Kidney (tissue), 14 donors: ENCODE measurements around the gene CELF4. TPM values are rescaled to one million over a fixed set of nuclear protein-coding genes. Genes with fewer than 3 reads are reported as not detected.
A peak's percentile ranks its signal among the peaks of the same experiment; 100 is the strongest.

ENCODE experiments used
- DNase-seq, 5 donors: peaks; one replicate each; pipeline ENCODE4 v3.0.0-alpha.2; 2013 to 2020
- FAIRE-seq: peaks from 2 replicates; lab custom pipeline; 2012; peaks lifted over from hg19 to GRCh38; lab: Jason Lieb, UNC
- H3K27ac ChIP-seq, 2 donors: one replicate each; pipeline ENCODE4 v1.7.0; 2013; ENCODE audit warnings: low read depth in 2 of 2, low read length in 2 of 2, inconsistent platforms in 1 of 2
- H3K27me3 ChIP-seq: one replicate; pipeline ENCODE4 v1.7.1; 2013; ENCODE audit warnings: low read length, inconsistent platforms; ENCODE audit not compliant: control insufficient read depth, insufficient read depth
- H3K36me3 ChIP-seq, 3 donors: one replicate each; pipeline versions ENCODE4 v1.7.0 to v1.7.1; 2013; ENCODE audit warnings: low read length in 3 of 3, control low read depth in 1 of 3, inconsistent platforms in 1 of 3; ENCODE audit not compliant: insufficient read depth in 3 of 3, control insufficient read depth in 2 of 3
- H3K4me1 ChIP-seq, 3 donors: one replicate each; pipeline versions ENCODE4 v1.7.0 to v1.7.1; 2013; ENCODE audit warnings: low read length in 3 of 3, inconsistent platforms in 1 of 3, low read depth in 1 of 3; ENCODE audit not compliant: control insufficient read depth in 2 of 3, insufficient read depth in 2 of 3
- H3K4me3 ChIP-seq, 3 donors: one replicate each; pipeline versions ENCODE4 v1.7.0 to v1.8.1; 2013; ENCODE audit warnings: low read length in 3 of 3, control low read depth in 1 of 3, inconsistent platforms in 1 of 3
- H3K9ac ChIP-seq, 3 donors: one replicate each; pipeline versions ENCODE4 v1.7.0 to v1.7.1; 2013; ENCODE audit warnings: low read length in 3 of 3, control low read depth in 1 of 3, inconsistent platforms in 1 of 3
- H3K9me3 ChIP-seq, 3 donors: one replicate each; pipeline versions ENCODE4 v1.7.0 to v1.7.1; 2013; ENCODE audit warnings: low read length in 3 of 3, control low read depth in 1 of 3, inconsistent platforms in 1 of 3; ENCODE audit not compliant: control insufficient read depth in 2 of 3, insufficient read depth in 1 of 3
- CTCF ChIP-seq: IDR thresholded peaks from 3 replicates; pipeline ENCODE4 v1.5.1; 2012; ENCODE audit warnings: mild to moderate bottlenecking, moderate library complexity, borderline replicate concordance; ENCODE audit not compliant: insufficient read depth; ENCODE audit errors: extremely low read depth
- intact Hi-C: fragments of 100-400 bp; cut with DNase I; formaldehyde crosslinking; loops from one replicate; pipeline ENCODE4 v1.11.1; 2022
- polyA plus RNA-seq: library from polyadenylated mRNA; stranded (reverse); fragments of 350-450 nt; fragmentation: Illumina TruSeq; extraction: RNeasy Lipid Tissue Mini Kit (QIAGEN cat#74804); gene quantifications from one replicate; pipeline ENCODE4 v1.2.3, GENCODE V29; 2014; ENCODE audit warnings: low read depth, low replicate concordance; ENCODE audit not compliant: insufficient read depth
- total RNA-seq: library from RNA; stranded (reverse); fragmentation: NEBNext Ultra II Directional; extraction: Animal tissue kit (Norgen Biotek cat#: 25700); gene quantifications from one replicate; pipeline ENCODE4 v1.2.1, GENCODE V29; 2021
- donor health status: control.
- donor health status: control.
- donor health status: control.
- donor health status: control.
- donor health status: control.
- donor health status: DM: yes; HTN: yes; CAD: no.
- donor health status: Normal renal cell carcinoma (clear cell type).

Gene CELF4
- total and polyA plus RNA-seq, 2 donors from 2014 or later, result 0.85 to 1.5 TPM

DNA sequence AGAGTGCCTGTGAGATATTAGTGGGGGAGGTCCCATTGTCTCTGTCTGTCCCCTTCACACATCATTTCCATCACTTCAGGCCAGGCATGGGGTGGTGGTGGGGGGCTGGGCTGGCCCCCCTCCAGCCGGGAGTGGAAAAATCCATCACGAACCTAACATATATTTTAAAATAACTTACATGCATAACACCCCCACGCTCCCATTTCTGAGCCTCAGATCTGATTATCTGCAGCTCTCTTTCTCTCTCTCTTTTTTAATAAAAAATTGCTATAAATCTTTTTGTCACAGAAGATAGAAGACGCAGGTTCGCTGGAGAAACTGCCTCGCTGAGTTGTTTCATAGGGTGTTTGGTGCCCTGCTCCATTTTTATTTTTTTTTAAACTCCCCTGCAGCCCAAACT, 159.8 kb downstream of the CELF4 start:
- intact Hi-C loops, result no loop called here
- Histone ChIP-seq H3K36me3 (no peaks in the 10 kb centered on the region), H3K9me3 (no peaks in the 10 kb centered on the region), H3K27me3 (no peaks in the 10 kb centered on the region), H3K9ac (no peak overlapping the region), H3K4me3 (no peak overlapping the region), H3K27ac (no peak overlapping the region), H3K4me1 (no peaks in the 10 kb centered on the region)
- DNase-seq, result no peak
- no peak for TF ChIP-seq CTCF
- FAIRE-seq, result no peak

GRCh38 chr18:37405229-37405628, 160.4 kb downstream of the CELF4 start:
- intact Hi-C loops, result no loop called here
- H3K27ac ChIP-seq, result no peak overlapping the region

GRCh38 chr18:37403788-37404187, 161.8 kb downstream of the CELF4 start:
- intact Hi-C loops, result no loop called here
- H3K9me3 ChIP-seq, result no peaks in the 10 kb centered on the region
- H3K4me1 ChIP-seq, result no peaks in the 10 kb centered on the region
- FAIRE-seq (no peak), DNase-seq (peak in 1 of 5 donors; percentile 43)
- TF ChIP-seq CTCF, result no peak
- no peak overlapping the region for H3K9ac ChIP-seq
- H3K27ac ChIP-seq, result no peak overlapping the region
- no peaks in the 10 kb centered on the region for H3K36me3 ChIP-seq
- H3K27me3 ChIP-seq, result no peaks in the 10 kb centered on the region
- H3K4me3 ChIP-seq, result no peak overlapping the region

More at GRCh38 chr18:37405229-37405628, 160.4 kb downstream of the CELF4 start:
- Histone ChIP-seq H3K9me3 (no peaks in the 10 kb centered on the region), H3K27me3 (no peaks in the 10 kb centered on the region), H3K9ac (no peak overlapping the region), H3K36me3 (no peaks in the 10 kb centered on the region), H3K4me3 (no peak overlapping the region), H3K4me1 (no peaks in the 10 kb centered on the region)
- DNase-seq, result no peak
- FAIRE-seq, result no peak
- TF ChIP-seq CTCF, result no peak
